ENCODE results near the gene APOBEC4. TPM values are rescaled to one million over a fixed set of nuclear protein-coding genes. Genes with fewer than 3 reads are reported as not detected.

Gene APOBEC4
- total RNA-seq, 1 donor = not detected

DNA sequence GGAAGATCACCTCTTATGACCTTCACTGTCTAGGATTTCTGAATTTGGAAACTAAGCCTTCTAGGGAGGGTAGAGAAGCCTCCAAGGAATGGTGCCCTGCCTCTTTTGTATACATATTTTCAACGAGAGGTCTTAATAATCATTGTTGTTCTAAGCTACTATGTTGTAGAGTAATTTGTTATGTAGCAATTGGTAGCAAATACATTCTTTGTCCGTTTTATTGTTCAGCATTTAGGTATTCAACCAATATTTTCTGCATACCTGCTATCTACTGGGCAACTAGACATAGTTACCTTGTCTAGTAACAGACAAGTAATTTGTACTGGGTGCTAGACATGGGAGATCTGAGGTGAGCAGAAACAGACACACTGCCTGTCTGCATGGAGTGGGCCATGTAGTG is 42.1 kb downstream of the APOBEC4 start:
- no peaks in the 10 kb centered on the region for H4K20me1 ChIP-seq (ENCODE audit: insufficient read depth, low read length)
- H2AFZ ChIP-seq (ENCODE audit: low read length) = no peak overlapping the region
- no peak overlapping the region for H3K4me2 ChIP-seq (ENCODE audit: insufficient read depth, low read length)
- no peaks in the 10 kb centered on the region for H3K79me2 ChIP-seq (ENCODE audit: insufficient read depth, low read length)
- H3K27me3 ChIP-seq (ENCODE audit: insufficient read depth, low read length) = no peaks in the 10 kb centered on the region
- no peak for DNase-seq (ENCODE audit: insufficient read length, low spot score, missing footprints)
- no peaks in the 10 kb centered on the region for H3K9me3 ChIP-seq (ENCODE audit: low read depth, low read length)
- H3K36me3 ChIP-seq (ENCODE audit: insufficient read depth, low read length) = no peaks in the 10 kb centered on the region
- H3K27ac ChIP-seq (ENCODE audit: low read depth, low read length) = no peak overlapping the region
- H3K4me3 ChIP-seq (ENCODE audit: insufficient read depth, low read length) = no peak overlapping the region
- peaks cover 22% of the 10 kb centered on the region for H3K4me1 ChIP-seq (ENCODE audit: insufficient read depth, low read length)
- TF ChIP-seq, protein P1, sequence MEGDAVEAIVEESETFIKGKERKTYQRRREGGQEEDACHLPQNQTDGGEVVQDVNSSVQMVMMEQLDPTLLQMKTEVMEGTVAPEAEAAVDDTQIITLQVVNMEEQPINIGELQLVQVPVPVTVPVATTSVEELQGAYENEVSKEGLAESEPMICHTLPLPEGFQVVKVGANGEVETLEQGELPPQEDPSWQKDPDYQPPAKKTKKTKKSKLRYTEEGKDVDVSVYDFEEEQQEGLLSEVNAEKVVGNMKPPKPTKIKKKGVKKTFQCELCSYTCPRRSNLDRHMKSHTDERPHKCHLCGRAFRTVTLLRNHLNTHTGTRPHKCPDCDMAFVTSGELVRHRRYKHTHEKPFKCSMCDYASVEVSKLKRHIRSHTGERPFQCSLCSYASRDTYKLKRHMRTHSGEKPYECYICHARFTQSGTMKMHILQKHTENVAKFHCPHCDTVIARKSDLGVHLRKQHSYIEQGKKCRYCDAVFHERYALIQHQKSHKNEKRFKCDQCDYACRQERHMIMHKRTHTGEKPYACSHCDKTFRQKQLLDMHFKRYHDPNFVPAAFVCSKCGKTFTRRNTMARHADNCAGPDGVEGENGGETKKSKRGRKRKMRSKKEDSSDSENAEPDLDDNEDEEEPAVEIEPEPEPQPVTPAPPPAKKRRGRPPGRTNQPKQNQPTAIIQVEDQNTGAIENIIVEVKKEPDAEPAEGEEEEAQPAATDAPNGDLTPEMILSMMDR (IDR thresholded peaks at IDR 0.05; ENCODE audit: extremely low read depth, low read depth, low read length) = no peak

DNA sequence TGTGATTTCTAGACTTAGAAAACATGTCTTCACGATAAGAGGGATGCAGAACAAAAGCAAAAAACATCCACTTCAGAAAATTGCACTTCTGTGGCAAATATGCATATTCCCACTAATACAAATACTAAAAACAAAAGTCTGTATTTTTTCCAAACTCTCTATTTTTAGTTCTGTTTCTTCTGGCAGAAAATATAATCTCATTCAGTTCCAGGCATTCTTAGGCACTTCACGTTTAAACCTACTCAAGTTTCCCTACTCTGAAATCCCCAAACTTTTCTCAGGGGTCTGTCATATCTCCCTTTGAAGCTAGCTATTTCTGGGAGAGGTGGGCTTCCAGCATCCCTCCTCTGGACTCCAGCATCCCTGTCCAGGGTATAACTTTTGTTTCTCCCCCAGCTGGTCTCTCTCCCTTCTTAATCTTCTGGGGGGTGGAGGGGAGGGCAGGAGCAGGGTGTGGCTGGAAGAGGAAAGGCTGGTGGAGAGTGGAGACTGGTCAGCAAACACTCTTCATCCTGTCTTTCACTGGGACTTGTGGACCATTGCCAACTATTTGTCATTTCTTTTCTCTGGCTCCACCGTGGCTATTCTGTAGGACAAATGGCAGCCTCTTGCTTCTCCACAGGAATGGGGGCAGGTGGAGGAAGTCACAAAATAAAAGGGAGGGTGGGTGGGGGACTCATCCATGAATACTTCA is 43.2 kb downstream of the APOBEC4 start:
- peak overlapping the region; percentile 80 for H3K27ac ChIP-seq (ENCODE audit: low read depth, low read length)
- peaks cover 22% of the 10 kb centered on the region for H3K4me1 ChIP-seq (ENCODE audit: insufficient read depth, low read length)
- no peaks in the 10 kb centered on the region for H3K36me3 ChIP-seq (ENCODE audit: insufficient read depth, low read length)
- DNase-seq (ENCODE audit: insufficient read length, low spot score, missing footprints) = peak; percentile 65
- H3K27me3 ChIP-seq (ENCODE audit: insufficient read depth, low read length) = no peaks in the 10 kb centered on the region
- H4K20me1 ChIP-seq (ENCODE audit: insufficient read depth, low read length) = no peaks in the 10 kb centered on the region
- H3K79me2 ChIP-seq (ENCODE audit: insufficient read depth, low read length) = no peaks in the 10 kb centered on the region
- TF ChIP-seq, protein P1 (IDR thresholded peaks at IDR 0.05; ENCODE audit: extremely low read depth, low read depth, low read length) = no peak
- H3K4me2 ChIP-seq (ENCODE audit: insufficient read depth, low read length) = peak overlapping the region; percentile 65
- peak overlapping the region; percentile 39 for H3K4me3 ChIP-seq (ENCODE audit: insufficient read depth, low read length)
- peak overlapping the region; percentile 74 for H2AFZ ChIP-seq (ENCODE audit: low read length)
- no peaks in the 10 kb centered on the region for H3K9me3 ChIP-seq (ENCODE audit: low read depth, low read length)

- Histone ChIP-seq H4K20me1 (ENCODE audit: insufficient read depth, low read length) (no peaks in the 10 kb centered on the region), H3K9me3 (ENCODE audit: low read depth, low read length) (no peaks in the 10 kb centered on the region), H3K79me2 (ENCODE audit: insufficient read depth, low read length) (no peaks in the 10 kb centered on the region), H3K4me1 (ENCODE audit: insufficient read depth, low read length) (peaks cover 24% of the 10 kb centered on the region), H3K27ac (ENCODE audit: low read depth, low read length) (peak overlapping the region; percentile 80), H3K36me3 (ENCODE audit: insufficient read depth, low read length) (no peaks in the 10 kb centered on the region), H3K27me3 (ENCODE audit: insufficient read depth, low read length) (no peaks in the 10 kb centered on the region), H3K4me3 (ENCODE audit: insufficient read depth, low read length) (peak overlapping the region; percentile 39), H2AFZ (ENCODE audit: low read length) (peak overlapping the region; percentile 74), H3K4me2 (ENCODE audit: insufficient read depth, low read length) (peak overlapping the region; percentile 65)
- DNase-seq (ENCODE audit: insufficient read length, low spot score, missing footprints) = peak; percentile 63
- TF ChIP-seq, protein P1 (IDR thresholded peaks at IDR 0.05; ENCODE audit: extremely low read depth, low read depth, low read length) = peak; percentile 70
Observed at GRCh38 chr1:183609313-183609712, 43.8 kb downstream of the APOBEC4 start.

DNA sequence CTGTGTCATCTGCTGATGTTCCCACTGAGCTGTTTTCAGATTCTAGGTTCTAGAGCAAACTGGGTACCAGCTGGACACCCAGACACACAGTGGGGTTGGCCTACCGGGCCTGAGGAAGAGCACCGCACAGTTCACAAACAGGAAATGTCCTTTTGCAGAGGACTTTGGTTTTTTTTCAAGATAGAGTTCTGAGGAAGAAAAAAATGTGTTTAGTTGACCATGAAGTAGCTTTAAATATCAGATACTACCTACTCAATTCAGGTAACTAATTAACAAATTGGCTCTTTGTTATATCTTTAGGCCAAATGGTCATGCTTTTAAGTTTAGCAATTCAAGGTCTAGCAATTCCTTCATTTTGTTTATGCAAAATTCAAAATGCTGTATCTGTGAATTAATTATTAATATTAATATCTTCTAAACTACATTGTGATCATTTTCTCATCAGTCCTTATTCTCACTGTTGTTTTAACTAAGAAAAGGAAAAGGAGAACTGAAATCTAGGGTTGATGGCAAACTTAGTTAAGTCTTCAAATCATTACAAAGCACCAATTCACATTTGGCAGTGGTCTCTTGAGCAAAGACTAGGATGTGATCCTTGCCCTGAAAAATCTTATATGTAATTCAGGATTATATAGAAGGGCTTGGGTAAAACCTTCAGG is 45.7 kb downstream of the APOBEC4 start:
- peak overlapping the region; percentile 80 for H3K27ac ChIP-seq (ENCODE audit: low read depth, low read length)
- no peak overlapping the region for H3K4me3 ChIP-seq (ENCODE audit: insufficient read depth, low read length)
- peak overlapping the region; percentile 27 for H2AFZ ChIP-seq (ENCODE audit: low read length)
- H3K4me2 ChIP-seq (ENCODE audit: insufficient read depth, low read length) = no peak overlapping the region
- H3K79me2 ChIP-seq (ENCODE audit: insufficient read depth, low read length) = no peaks in the 10 kb centered on the region
- TF ChIP-seq, protein P1 (IDR thresholded peaks at IDR 0.05; ENCODE audit: extremely low read depth, low read depth, low read length) = no peak
- peaks cover 32% of the 10 kb centered on the region for H3K4me1 ChIP-seq (ENCODE audit: insufficient read depth, low read length)
- no peaks in the 10 kb centered on the region for H4K20me1 ChIP-seq (ENCODE audit: insufficient read depth, low read length)
- no peaks in the 10 kb centered on the region for H3K27me3 ChIP-seq (ENCODE audit: insufficient read depth, low read length)
- no peak for DNase-seq (ENCODE audit: insufficient read length, low spot score, missing footprints)
- no peaks in the 10 kb centered on the region for H3K36me3 ChIP-seq (ENCODE audit: insufficient read depth, low read length)
- H3K9me3 ChIP-seq (ENCODE audit: low read depth, low read length) = no peaks in the 10 kb centered on the region

Measured in osteoblast (primary cell).